OCI-LY7 (cell line): ENCODE data around the gene CALM3. TPM values are rescaled to one million over a fixed set of nuclear protein-coding genes. Genes with fewer than 3 reads are reported as not detected.

Source experiments
- BruUV-seq: library from RNA; stranded (reverse); fragments of 400-500 nt; replicated peaks from 2 replicates; lab custom pipeline; 2021; lab: Mats Ljungman, UMichigan
- CTCF ChIA-PET: fragments of 300-600 bp; sonication (Branson Sonifier 250); formaldehyde crosslinking; loops from one replicate; lab custom pipeline; 2022; ENCODE audit warnings: antibody characterized with exemption; ENCODE audit not compliant: unreplicated experiment; lab: Charles Lee
- POLR2A ChIA-PET: fragments of 300-600 bp; sonication (Branson Sonifier 250); formaldehyde crosslinking; loops from one replicate; lab custom pipeline; 2022; ENCODE audit warnings: antibody characterized with exemption; lab: Charles Lee
- DNase-seq: peaks from one replicate; pipeline ENCODE4 v3.0.0-alpha.2; 2015; ENCODE audit warnings: low spot score
- H2AFZ ChIP-seq: fragments of 200-600 bp; sonication (generic), shearing (Covaris generic); 2 replicates; pipeline ENCODE4 v1.6.1; 2014; ENCODE audit warnings: mild to moderate bottlenecking, antibody characterized with exemption, low read length, moderate library complexity
- H3K27ac ChIP-seq: fragments of 200-600 bp; sonication (generic); 2 replicates; pipeline ENCODE4 v1.5.1; 2014; ENCODE audit warnings: mixed run types, low read depth, mild to moderate bottlenecking, moderate library complexity, low read length, inconsistent platforms; ENCODE audit not compliant: poor library complexity, severe bottlenecking
- H3K36me3 ChIP-seq: fragments of 200-600 bp; sonication (generic); 2 replicates; pipeline ENCODE4 v1.6.1; 2014; ENCODE audit warnings: mild to moderate bottlenecking, antibody characterized with exemption, low read length, moderate library complexity, mixed read lengths; ENCODE audit not compliant: insufficient read depth
- H3K4me1 ChIP-seq: fragments of 200-600 bp; sonication (generic); 2 replicates; pipeline ENCODE4 v1.5.1; 2014; ENCODE audit warnings: mild to moderate bottlenecking, low read length; ENCODE audit not compliant: insufficient read depth, poor library complexity, severe bottlenecking
- H3K4me2 ChIP-seq: fragments of 200-600 bp; sonication (generic); 2 replicates; pipeline ENCODE4 v1.6.1; 2014; ENCODE audit warnings: mild to moderate bottlenecking, low read length
- H3K4me3 ChIP-seq: fragments of 200-600 bp; sonication (generic); 2 replicates; pipeline ENCODE4 v1.5.1; 2014; ENCODE audit warnings: mild to moderate bottlenecking, low read depth, low read length; ENCODE audit not compliant: poor library complexity, severe bottlenecking
- H3K79me2 ChIP-seq: fragments of 200-600 bp; sonication (generic); 2 replicates; pipeline ENCODE4 v1.6.1; 2016; ENCODE audit warnings: low read depth, mild to moderate bottlenecking, low read length, moderate library complexity, mixed read lengths; ENCODE audit not compliant: insufficient read depth
- H3K9me2 ChIP-seq: fragments of 200-600 bp; sonication (generic); 2 replicates; pipeline ENCODE4 v1.6.1; 2016; ENCODE audit warnings: mild to moderate bottlenecking, low read length, mixed read lengths; ENCODE audit not compliant: insufficient read depth
- H3K9me3 ChIP-seq: fragments of 200-600 bp; sonication (generic); 2 replicates; pipeline ENCODE4 v1.6.1; 2014; ENCODE audit warnings: mild to moderate bottlenecking, mixed run types, low read length, mixed read lengths
- H4K20me1 ChIP-seq: fragments of 200-600 bp; sonication (generic); 2 replicates; pipeline ENCODE4 v1.6.1; 2014; ENCODE audit warnings: mild to moderate bottlenecking, antibody characterized with exemption, low read length, moderate library complexity, mixed read lengths; ENCODE audit not compliant: insufficient read depth
- CTCF ChIP-seq: fragments of 200-600 bp; sonication (generic); conservative IDR thresholded peaks from 2 replicates; pipeline ENCODE4 v1.5.1; 2014; ENCODE audit warnings: mild to moderate bottlenecking, antibody characterized with exemption, low read length, moderate library complexity, mixed read lengths
- EZH2phosphoT487 ChIP-seq: fragments of 200-600 bp; sonication (generic); IDR thresholded peaks from 2 replicates; pipeline ENCODE4 v1.6.1; 2018; ENCODE audit warnings: low read depth, borderline replicate concordance, mild to moderate bottlenecking, mixed run types, antibody characterized with exemption, low read length, moderate library complexity, mixed read lengths
- intact Hi-C: fragments of 100-400 bp; cut with micrococcal nuclease; formaldehyde crosslinking; loops from one replicate; pipeline ENCODE4 v1.10.0; 2022; ENCODE audit not compliant: unreplicated experiment
- total RNA-seq, 2 experiments: library from RNA; depleted of rRNA in 1 of 2; stranded (reverse); fragments of >200 nt in 1 of 2; shearing (Covaris generic) in 1 of 2; gene quantifications; 2 replicates each; pipeline ENCODE4 v1.2.3, GENCODE V29; 2014 to 2022

Gene CALM3
- total RNA-seq, 2 experiments from 2014 or later = 175 to 198 TPM

GRCh38 chr19:46609511-46610412 lies 8.6 kb downstream of the CALM3 start:
- Histone ChIP-seq H3K4me3 (no peak overlapping the region), H3K27ac (no peak overlapping the region), H4K20me1 (peaks cover 4% of the 10 kb centered on the region; the same call in 1 of the 2 replicates), H2AFZ (no peak overlapping the region), H3K9me2 (no peaks in the 10 kb centered on the region), H3K79me2 (peaks cover 5% of the 10 kb centered on the region; the same call in 1 of the 2 replicates), H3K4me1 (peaks cover 35% of the 10 kb centered on the region), H3K4me2 (no peak overlapping the region), H3K36me3 (peaks cover 61% of the 10 kb centered on the region), H3K9me3 (no peaks in the 10 kb centered on the region)
- intact Hi-C loops = no loop called here
- no peak for DNase-seq
- POLR2A ChIA-PET = no interaction called here
- TF ChIP-seq EZH2phosphoT487 (no peak), CTCF (no peak)
- CTCF ChIA-PET = no interaction called here
- BruUV-seq = TSS peak; percentile 91

GRCh38 chr19:46610413-46610775 lies 9.3 kb downstream of the CALM3 start:
- CTCF ChIA-PET = no interaction called here
- peaks cover 4% of the 10 kb centered on the region; the same call in 1 of the 2 replicates for H4K20me1 ChIP-seq
- no peak overlapping the region for H3K4me2 ChIP-seq

More at GRCh38 chr19:46610413-46610775, 9.3 kb downstream of the CALM3 start:
- no peaks in the 10 kb centered on the region for H3K79me2 ChIP-seq
- no peak for TF ChIP-seq EZH2phosphoT487
- no peak for TF ChIP-seq CTCF
- peaks cover 36% of the 10 kb centered on the region for H3K4me1 ChIP-seq
- H3K9me3 ChIP-seq = no peaks in the 10 kb centered on the region
- peak overlapping the region; percentile 75 for H3K27ac ChIP-seq
- H3K9me2 ChIP-seq = no peaks in the 10 kb centered on the region
- H2AFZ ChIP-seq = no peak overlapping the region
- no peak overlapping the region for H3K4me3 ChIP-seq
- intact Hi-C loops = no loop called here
- peaks cover 61% of the 10 kb centered on the region for H3K36me3 ChIP-seq
- BruUV-seq = no TSS peak
- POLR2A ChIA-PET = no interaction called here
- no peak for DNase-seq
